ENCODE measurements around the gene VGF.
A peak's percentile ranks its signal among the peaks of the same experiment; 100 is the strongest.

The VGF gene

GRCh38 chr7:101133621-101134398, 31.6 kb downstream of the VGF start:
- TF ChIP-seq CTCF (IDR thresholded peaks at IDR 0.05; ENCODE audit: low read length, missing control alignments) = no peak
- peak; percentile 70 for DNase-seq (ENCODE audit: low read depth)
- peak overlapping the region; percentile 42 for H3K4me3 ChIP-seq (replicated peaks; ENCODE audit: low read depth, low read length)

GRCh38 chr7:101132626-101133600, 32.5 kb downstream of the VGF start:
- peak overlapping the region; percentile 42 for H3K4me3 ChIP-seq (replicated peaks; ENCODE audit: low read depth, low read length)
- peak; percentile 64 for DNase-seq (ENCODE audit: low read depth)

GRCh38 chr7:101129603-101130117, 35.7 kb downstream of the VGF start:
- no peak for TF ChIP-seq CTCF (IDR thresholded peaks at IDR 0.05; ENCODE audit: low read length, missing control alignments)
- DNase-seq (ENCODE audit: low read depth) = peak; percentile 65
- peak overlapping the region; percentile 94 for H3K4me3 ChIP-seq (replicated peaks; ENCODE audit: low read depth, low read length)

- H3K4me3 ChIP-seq (replicated peaks; ENCODE audit: low read depth, low read length) = peak overlapping the region; percentile 94
- DNase-seq (ENCODE audit: low read depth) = peak; percentile 66
- no peak for TF ChIP-seq CTCF (IDR thresholded peaks at IDR 0.05; ENCODE audit: low read length, missing control alignments)
Observed at GRCh38 chr7:101128040-101128834, 37.1 kb downstream of the VGF start.

- H3K4me3 ChIP-seq (replicated peaks; ENCODE audit: low read depth, low read length) = peak overlapping the region; percentile 94
- TF ChIP-seq CTCF (IDR thresholded peaks at IDR 0.05; ENCODE audit: low read length, missing control alignments) = no peak
- peak; percentile 40 for DNase-seq (ENCODE audit: low read depth)
Observed at GRCh38 chr7:101127460-101128039, 37.8 kb downstream of the VGF start.

- peak within 1 kb of the TSS; percentile 94 for H3K4me3 ChIP-seq (replicated peaks; ENCODE audit: low read depth, low read length)
- DNase-seq (ENCODE audit: low read depth) = peak; percentile 100
- TF ChIP-seq CTCF (IDR thresholded peaks at IDR 0.05; ENCODE audit: low read length, missing control alignments) = peak; percentile 34
Observed at GRCh38 chr7:101126651-101127459, 38.5 kb downstream of the VGF start, which contains the start of gene SERPINE1. Gene SERPINE1, plus strand, starts transcription at chr7:101127104. Its CDS starts 1,290 bp downstream, at chr7:101128394.

Measured in fibroblast of pulmonary artery (primary cell).